ENCODE data around the gene FKBP5. TPM values are rescaled to one million over a fixed set of nuclear protein-coding genes. Genes with fewer than 3 reads are reported as not detected.

Gene FKBP5
- total and polyA plus RNA-seq, 9 of the 15 experiments (the other 6 are each of a cell fraction or from before 2014, with no cell fraction given): 32.7 to 151 (median 75.0) TPM

GRCh38 chr6:35731736-35732532 is 43.2 kb upstream of the FKBP5 start (continued):
- TF ChIP-seq, protein P1, sequence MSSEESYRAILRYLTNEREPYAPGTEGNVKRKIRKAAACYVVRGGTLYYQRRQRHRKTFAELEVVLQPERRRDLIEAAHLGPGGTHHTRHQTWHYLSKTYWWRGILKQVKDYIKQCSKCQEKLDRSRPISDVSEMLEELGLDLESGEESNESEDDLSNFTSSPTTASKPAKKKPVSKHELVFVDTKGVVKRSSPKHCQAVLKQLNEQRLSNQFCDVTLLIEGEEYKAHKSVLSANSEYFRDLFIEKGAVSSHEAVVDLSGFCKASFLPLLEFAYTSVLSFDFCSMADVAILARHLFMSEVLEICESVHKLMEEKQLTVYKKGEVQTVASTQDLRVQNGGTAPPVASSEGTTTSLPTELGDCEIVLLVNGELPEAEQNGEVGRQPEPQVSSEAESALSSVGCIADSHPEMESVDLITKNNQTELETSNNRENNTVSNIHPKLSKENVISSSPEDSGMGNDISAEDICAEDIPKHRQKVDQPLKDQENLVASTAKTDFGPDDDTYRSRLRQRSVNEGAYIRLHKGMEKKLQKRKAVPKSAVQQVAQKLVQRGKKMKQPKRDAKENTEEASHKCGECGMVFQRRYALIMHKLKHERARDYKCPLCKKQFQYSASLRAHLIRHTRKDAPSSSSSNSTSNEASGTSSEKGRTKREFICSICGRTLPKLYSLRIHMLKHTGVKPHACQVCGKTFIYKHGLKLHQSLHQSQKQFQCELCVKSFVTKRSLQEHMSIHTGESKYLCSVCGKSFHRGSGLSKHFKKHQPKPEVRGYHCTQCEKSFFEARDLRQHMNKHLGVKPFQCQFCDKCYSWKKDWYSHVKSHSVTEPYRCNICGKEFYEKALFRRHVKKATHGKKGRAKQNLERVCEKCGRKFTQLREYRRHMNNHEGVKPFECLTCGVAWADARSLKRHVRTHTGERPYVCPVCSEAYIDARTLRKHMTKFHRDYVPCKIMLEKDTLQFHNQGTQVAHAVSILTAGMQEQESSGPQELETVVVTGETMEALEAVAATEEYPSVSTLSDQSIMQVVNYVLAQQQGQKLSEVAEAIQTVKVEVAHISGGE (CRISPR knock-in tag; IDR thresholded peaks at IDR 0.05): peak in 2 of 3 experiments; percentile 24 to 87; a peak in 3 of 6 replicates
- 0 out of 2 replicates have a peak, but pooled peaks have one; percentile 50 for TF ChIP-seq GTF2A2 (tag; IDR thresholded peaks at IDR 0.05)
- TF ChIP-seq, protein P2, sequence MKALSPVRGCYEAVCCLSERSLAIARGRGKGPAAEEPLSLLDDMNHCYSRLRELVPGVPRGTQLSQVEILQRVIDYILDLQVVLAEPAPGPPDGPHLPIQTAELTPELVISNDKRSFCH (CRISPR knock-in tag; IDR thresholded peaks at IDR 0.05): no peak
- TF ChIP-seq, protein P2 (tag; IDR thresholded peaks at IDR 0.05): peak; percentile 34; the same call in 1 of the 2 replicates
- TF ChIP-seq ARHGAP35 (IDR thresholded peaks at IDR 0.05; ENCODE audit: partially characterized antibody): no peak
- TF ChIP-seq TCF7 (IDR thresholded peaks at IDR 0.05; ENCODE audit: borderline replicate concordance): peak; percentile 93
- TF ChIP-seq, protein P3, sequence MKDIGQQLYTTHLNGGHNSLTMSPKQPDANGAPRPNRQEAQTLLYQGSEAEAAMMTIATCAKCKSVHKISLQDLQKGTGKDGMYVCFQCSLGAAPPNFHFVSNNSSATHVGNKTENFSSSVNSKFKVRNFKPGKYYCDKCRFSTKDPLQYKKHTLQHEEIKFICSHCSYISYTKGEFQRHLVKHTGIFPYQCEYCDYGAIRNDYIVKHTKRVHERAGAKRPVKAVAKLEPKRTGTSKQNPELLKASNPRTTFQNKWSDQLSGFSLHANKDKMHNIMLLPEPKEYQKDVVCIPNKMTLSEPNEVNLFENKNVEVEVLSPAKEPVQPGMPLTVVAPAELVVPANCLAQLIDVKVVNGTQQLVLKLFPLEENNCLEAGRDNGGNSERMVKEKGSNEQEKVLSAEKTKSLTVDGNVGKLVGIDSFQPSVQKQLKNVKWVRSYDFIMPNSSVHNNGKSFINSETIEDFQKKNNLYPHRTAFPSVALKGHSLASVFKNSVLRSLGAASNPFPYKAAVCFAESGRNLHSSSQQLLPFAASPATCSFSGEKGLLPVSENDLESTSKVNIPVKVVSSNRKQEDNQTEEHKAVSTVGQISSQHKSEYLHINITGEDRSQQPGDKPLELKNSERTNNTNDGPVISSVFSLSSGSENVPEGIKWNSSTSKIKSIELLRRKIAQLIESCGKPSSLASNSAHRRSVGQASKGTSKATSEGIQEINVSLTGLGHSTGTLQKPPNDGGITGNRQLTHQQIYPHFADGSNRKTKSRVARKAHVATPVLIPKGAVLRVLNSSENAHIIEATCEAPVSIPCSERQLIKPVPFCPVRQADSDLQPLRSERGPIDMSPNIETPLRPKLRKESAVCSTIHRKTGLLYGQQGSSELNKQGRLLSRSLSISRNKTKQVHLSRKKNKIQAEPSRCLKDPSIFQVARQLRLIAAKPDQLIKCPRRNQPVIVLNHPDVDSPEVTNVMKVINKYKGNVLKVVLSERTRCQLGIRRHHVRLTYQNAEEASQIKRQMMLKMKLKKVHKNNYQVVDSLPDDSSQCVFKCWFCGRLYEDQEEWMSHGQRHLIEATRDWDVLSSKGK (CRISPR knock-in tag; IDR thresholded peaks at IDR 0.05): no peak
- no peak for TF ChIP-seq MEIS2 (IDR thresholded peaks at IDR 0.05; ENCODE audit: partially characterized antibody)
- TF ChIP-seq ZNF408 (CRISPR knock-in tag; IDR thresholded peaks at IDR 0.05; ENCODE audit: low read depth): no peak
- TF ChIP-seq HIVEP1 (CRISPR knock-in tag; IDR thresholded peaks at IDR 0.05): no peak
- peak; percentile 53; the same call in 1 of the 2 replicates for TF ChIP-seq CREB1 (IDR thresholded peaks at IDR 0.05)
- TF ChIP-seq CREB1 (CRISPR knock-in tag; IDR thresholded peaks at IDR 0.05): peak; percentile 51; the same call in 1 of the 2 replicates
- TF ChIP-seq PTRF (tag; IDR thresholded peaks at IDR 0.05): no peak
- no peak for TF ChIP-seq PBX2 (CRISPR knock-in tag; IDR thresholded peaks at IDR 0.05; ENCODE audit: low read depth)
- no peak for TF ChIP-seq PBX2 (tag; conservative IDR thresholded peaks at IDR 0.05; ENCODE audit: low read depth)
- no peak for TF ChIP-seq ZNF696 (CRISPR knock-in tag; conservative IDR thresholded peaks at IDR 0.05)
- TF ChIP-seq CC2D1A (IDR thresholded peaks at IDR 0.05): peak; percentile 65; the same call in 1 of the 2 replicates
